HL-60 (cell line): ENCODE data around the gene AKT1.

Experiments
- DNase-seq, 2 experiments: peaks; one replicate each; pipeline ENCODE4 v3.0.0-alpha.2; 2010 to 2020; ENCODE audit warnings: low read depth in 1 of 2, low spot score in 1 of 2
- H3K27ac ChIP-seq: fragments of 250-450 bp; sonication (Bioruptor Pico); replicated peaks from 2 replicates; pipeline ENCODE4 v1.5.1; 2020; ENCODE audit warnings: mild to moderate bottlenecking, moderate library complexity
- H3K27me3 ChIP-seq: fragments of 250-450 bp; sonication (Bioruptor Pico); 2 replicates; pipeline ENCODE4 v1.5.1; 2021; ENCODE audit warnings: mild to moderate bottlenecking, moderate library complexity; ENCODE audit not compliant: insufficient read depth, poor library complexity, severe bottlenecking
- H3K4me3 ChIP-seq: replicated peaks from 2 replicates; pipeline ENCODE4 v1.5.1; 2011; ENCODE audit warnings: mild to moderate bottlenecking, control low read depth, low read length; ENCODE audit not compliant: insufficient read depth
- GABPA ChIP-seq: IDR thresholded peaks from 2 replicates; pipeline ENCODE4 v1.6.1; 2012; ENCODE audit warnings: low read depth
- POLR2AphosphoS5 ChIP-seq: IDR thresholded peaks from 2 replicates; pipeline ENCODE4 v1.6.1; 2012; ENCODE audit warnings: low read depth
- SPI1 ChIP-seq: IDR thresholded peaks from 2 replicates; pipeline ENCODE4 v1.6.1; 2012; ENCODE audit warnings: low read depth, mild to moderate bottlenecking, borderline replicate concordance
- TF ChIP-seq, protein P1 (sequence below): IDR thresholded peaks from one replicate; pipeline ENCODE4 v1.5.1; 2011; ENCODE audit warnings: low read length, control low read depth, inconsistent platforms; ENCODE audit not compliant: insufficient read depth
- TF ChIP-seq, protein P2 (sequence below): IDR thresholded peaks from 2 replicates; pipeline ENCODE4 v1.6.1; 2012; ENCODE audit warnings: low read depth; ENCODE audit not compliant: insufficient replicate concordance

The AKT1 gene

DNA sequence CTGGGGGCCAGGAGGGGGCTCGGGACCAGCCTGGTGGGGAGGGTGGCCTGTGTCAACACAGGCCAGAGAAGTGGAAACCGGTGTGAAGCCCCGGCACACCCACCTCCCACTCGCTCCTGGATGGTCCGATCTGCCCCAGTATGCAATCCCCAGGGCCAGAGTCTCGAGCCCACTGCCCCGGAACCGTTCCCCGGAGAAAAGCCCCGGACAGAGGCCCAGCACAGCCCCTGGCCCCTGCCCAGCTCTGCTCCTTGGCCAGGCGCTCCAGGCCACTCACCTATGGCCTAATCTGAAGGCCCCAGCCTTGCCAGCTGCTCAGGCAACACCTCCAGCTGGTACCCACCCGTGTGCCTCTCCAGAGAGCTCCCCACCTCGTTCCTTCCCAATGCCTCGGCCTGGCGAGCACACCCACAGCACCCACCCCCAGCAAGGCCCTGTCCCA, 17.7 kb downstream of the AKT1 start:
- DNase-seq = no peak
- TF ChIP-seq, protein P1, sequence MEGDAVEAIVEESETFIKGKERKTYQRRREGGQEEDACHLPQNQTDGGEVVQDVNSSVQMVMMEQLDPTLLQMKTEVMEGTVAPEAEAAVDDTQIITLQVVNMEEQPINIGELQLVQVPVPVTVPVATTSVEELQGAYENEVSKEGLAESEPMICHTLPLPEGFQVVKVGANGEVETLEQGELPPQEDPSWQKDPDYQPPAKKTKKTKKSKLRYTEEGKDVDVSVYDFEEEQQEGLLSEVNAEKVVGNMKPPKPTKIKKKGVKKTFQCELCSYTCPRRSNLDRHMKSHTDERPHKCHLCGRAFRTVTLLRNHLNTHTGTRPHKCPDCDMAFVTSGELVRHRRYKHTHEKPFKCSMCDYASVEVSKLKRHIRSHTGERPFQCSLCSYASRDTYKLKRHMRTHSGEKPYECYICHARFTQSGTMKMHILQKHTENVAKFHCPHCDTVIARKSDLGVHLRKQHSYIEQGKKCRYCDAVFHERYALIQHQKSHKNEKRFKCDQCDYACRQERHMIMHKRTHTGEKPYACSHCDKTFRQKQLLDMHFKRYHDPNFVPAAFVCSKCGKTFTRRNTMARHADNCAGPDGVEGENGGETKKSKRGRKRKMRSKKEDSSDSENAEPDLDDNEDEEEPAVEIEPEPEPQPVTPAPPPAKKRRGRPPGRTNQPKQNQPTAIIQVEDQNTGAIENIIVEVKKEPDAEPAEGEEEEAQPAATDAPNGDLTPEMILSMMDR = no peak
- TF ChIP-seq, protein P2, sequence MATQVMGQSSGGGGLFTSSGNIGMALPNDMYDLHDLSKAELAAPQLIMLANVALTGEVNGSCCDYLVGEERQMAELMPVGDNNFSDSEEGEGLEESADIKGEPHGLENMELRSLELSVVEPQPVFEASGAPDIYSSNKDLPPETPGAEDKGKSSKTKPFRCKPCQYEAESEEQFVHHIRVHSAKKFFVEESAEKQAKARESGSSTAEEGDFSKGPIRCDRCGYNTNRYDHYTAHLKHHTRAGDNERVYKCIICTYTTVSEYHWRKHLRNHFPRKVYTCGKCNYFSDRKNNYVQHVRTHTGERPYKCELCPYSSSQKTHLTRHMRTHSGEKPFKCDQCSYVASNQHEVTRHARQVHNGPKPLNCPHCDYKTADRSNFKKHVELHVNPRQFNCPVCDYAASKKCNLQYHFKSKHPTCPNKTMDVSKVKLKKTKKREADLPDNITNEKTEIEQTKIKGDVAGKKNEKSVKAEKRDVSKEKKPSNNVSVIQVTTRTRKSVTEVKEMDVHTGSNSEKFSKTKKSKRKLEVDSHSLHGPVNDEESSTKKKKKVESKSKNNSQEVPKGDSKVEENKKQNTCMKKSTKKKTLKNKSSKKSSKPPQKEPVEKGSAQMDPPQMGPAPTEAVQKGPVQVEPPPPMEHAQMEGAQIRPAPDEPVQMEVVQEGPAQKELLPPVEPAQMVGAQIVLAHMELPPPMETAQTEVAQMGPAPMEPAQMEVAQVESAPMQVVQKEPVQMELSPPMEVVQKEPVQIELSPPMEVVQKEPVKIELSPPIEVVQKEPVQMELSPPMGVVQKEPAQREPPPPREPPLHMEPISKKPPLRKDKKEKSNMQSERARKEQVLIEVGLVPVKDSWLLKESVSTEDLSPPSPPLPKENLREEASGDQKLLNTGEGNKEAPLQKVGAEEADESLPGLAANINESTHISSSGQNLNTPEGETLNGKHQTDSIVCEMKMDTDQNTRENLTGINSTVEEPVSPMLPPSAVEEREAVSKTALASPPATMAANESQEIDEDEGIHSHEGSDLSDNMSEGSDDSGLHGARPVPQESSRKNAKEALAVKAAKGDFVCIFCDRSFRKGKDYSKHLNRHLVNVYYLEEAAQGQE = no peak
- TF ChIP-seq GABPA = no peak
- no peak for TF ChIP-seq POLR2AphosphoS5
- no peak for TF ChIP-seq SPI1
- Histone ChIP-seq H3K4me3 (no peak overlapping the region), H3K27me3 (no peaks in the 10 kb centered on the region), H3K27ac (no peak overlapping the region)

DNA sequence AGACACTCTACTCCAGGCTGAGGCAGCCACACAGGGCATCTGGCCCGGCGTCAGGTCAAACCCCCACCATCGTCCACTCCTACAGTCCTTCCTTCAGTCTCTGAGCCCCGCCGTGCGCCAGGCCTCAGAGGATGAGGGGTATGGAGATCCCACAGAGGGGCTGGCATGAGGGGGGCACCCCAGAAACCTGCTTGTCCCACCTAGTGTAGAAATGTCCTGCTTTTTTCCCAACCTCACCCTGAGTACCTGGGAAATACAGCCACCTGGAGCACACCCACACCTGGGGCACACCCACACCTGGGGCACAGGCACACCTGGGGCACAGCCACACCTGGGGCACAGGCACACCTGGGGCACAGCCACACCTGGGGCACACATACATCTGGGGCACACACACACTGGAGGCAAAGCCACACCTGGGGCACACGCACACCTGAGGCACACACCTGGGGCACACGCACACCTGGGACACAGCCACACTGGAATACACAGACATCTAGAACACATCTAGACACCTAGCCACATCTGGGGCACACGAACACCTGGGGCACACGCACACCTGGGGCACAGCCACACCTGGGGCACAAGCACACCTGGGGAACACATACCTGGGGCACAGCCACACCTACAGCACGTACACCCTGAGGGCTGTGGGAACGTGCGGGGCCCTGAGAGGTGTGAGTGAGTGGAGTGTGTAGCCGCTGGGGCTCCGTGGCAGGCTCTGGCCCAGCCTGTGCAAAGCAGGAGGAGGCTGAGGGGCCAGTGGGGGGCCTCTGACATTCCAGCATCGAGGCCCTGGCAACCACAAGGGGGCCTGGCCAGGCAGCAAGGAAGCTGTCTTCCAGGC, 18.4 kb downstream of the AKT1 start:
- no peak for DNase-seq
- no peak overlapping the region for H3K27ac ChIP-seq
- TF ChIP-seq GABPA (no peak), SPI1 (no peak), POLR2AphosphoS5 (no peak)
- TF ChIP-seq, protein P1 = no peak
- TF ChIP-seq, protein P2 = no peak
- no peaks in the 10 kb centered on the region for H3K27me3 ChIP-seq
- no peak overlapping the region for H3K4me3 ChIP-seq

DNA sequence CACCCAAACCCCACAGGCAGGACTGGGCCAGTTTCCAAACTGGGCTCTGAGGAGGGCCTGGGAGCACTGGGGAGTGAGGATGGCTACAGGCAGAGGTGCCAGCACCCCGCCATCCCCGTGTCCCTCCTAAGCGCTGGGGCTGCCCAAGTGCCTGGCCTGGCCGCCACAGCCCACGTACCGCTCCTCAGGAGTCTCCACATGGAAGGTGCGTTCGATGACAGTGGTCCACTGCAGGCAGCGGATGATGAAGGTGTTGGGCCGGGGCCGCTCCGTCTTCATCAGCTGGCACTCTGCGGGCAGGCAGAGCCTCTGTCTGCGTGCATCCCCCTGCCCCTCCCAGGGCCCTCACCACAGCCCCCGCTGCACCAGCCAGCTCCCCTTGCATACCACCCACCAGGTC, 19.1 kb downstream of the AKT1 start:
- Histone ChIP-seq H3K27me3 (no peaks in the 10 kb centered on the region), H3K4me3 (no peak overlapping the region), H3K27ac (no peak overlapping the region)
- TF ChIP-seq GABPA (no peak), SPI1 (no peak), POLR2AphosphoS5 (no peak)
- TF ChIP-seq, protein P2 = no peak
- TF ChIP-seq, protein P1 = no peak
- no peak for DNase-seq
